Astrocyte (in vitro differentiated cells and primary cell): Measurements from ENCODE around the gene ACYP1. TPM values are rescaled to one million over a fixed set of nuclear protein-coding genes. Genes with fewer than 3 reads are reported as not detected.

Source experiments
- DNase-seq: peaks from one replicate; pipeline ENCODE4 v3.0.0-alpha.2; 2010; ENCODE audit warnings: low read depth
- FAIRE-seq: peaks from 2 replicates; lab custom pipeline; 2011; peaks lifted over from hg19 to GRCh38; lab: Jason Lieb, UNC
- H2AFZ ChIP-seq: 2 replicates; pipeline ENCODE4 v1.6.0; 2012; ENCODE audit warnings: low read depth, low read length, inconsistent platforms
- H3K27ac ChIP-seq: 2 replicates; pipeline ENCODE4 v1.5.1; 2011; ENCODE audit warnings: low read depth, low read length, inconsistent platforms
- H3K27me3 ChIP-seq: 2 replicates; pipeline ENCODE4 v1.6.0; 2011; ENCODE audit warnings: low read length, inconsistent platforms; ENCODE audit not compliant: insufficient read depth
- H3K36me3 ChIP-seq: 2 replicates; pipeline ENCODE4 v1.5.1; 2011; ENCODE audit warnings: low read length, inconsistent platforms; ENCODE audit not compliant: insufficient read depth
- H3K4me1 ChIP-seq: 2 replicates; pipeline ENCODE4 v1.5.1; 2011; ENCODE audit warnings: low read length, inconsistent platforms; ENCODE audit not compliant: insufficient read depth
- H3K4me2 ChIP-seq: 2 replicates; pipeline ENCODE4 v1.6.0; 2012; ENCODE audit warnings: low read length, inconsistent platforms
- H3K4me3 ChIP-seq: 2 replicates; pipeline ENCODE4 v1.5.1; 2011; ENCODE audit warnings: low read depth, mild to moderate bottlenecking, low read length, inconsistent platforms; ENCODE audit not compliant: insufficient read depth
- H3K79me2 ChIP-seq: 2 replicates; pipeline ENCODE4 v1.6.0; 2012; ENCODE audit warnings: mild to moderate bottlenecking, low read length, inconsistent platforms; ENCODE audit not compliant: insufficient read depth
- H3K9ac ChIP-seq: 2 replicates; pipeline ENCODE4 v1.6.0; 2012; ENCODE audit warnings: mild to moderate bottlenecking, low read length, inconsistent platforms
- H3K9me3 ChIP-seq: 2 replicates; pipeline ENCODE4 v1.5.1; 2012; ENCODE audit warnings: low read depth, mild to moderate bottlenecking, low read length, inconsistent platforms; ENCODE audit not compliant: insufficient read depth
- H4K20me1 ChIP-seq: 2 replicates; pipeline ENCODE4 v1.6.0; 2012; ENCODE audit warnings: low read length, inconsistent platforms; ENCODE audit not compliant: insufficient read depth
- H3K27ac Mint-ChIP-seq: one replicate; pipeline ENCODE4 v1.8.0; 2021; ENCODE audit warnings: mild to moderate bottlenecking, mixed read lengths; ENCODE audit not compliant: unreplicated experiment
- H3K27me3 Mint-ChIP-seq: one replicate; pipeline ENCODE4 v1.8.0; 2021; ENCODE audit warnings: low read depth, mixed read lengths; ENCODE audit not compliant: unreplicated experiment
- H3K36me3 Mint-ChIP-seq: one replicate; pipeline ENCODE4 v1.8.0; 2021; ENCODE audit warnings: low read depth, mixed read lengths; ENCODE audit not compliant: unreplicated experiment
- H3K4me1 Mint-ChIP-seq: one replicate; pipeline ENCODE4 v1.8.0; 2021; ENCODE audit warnings: low read depth, mixed read lengths; ENCODE audit not compliant: unreplicated experiment
- H3K4me3 Mint-ChIP-seq: one replicate; pipeline ENCODE4 v1.8.0; 2021; ENCODE audit warnings: mild to moderate bottlenecking, moderate library complexity, mixed read lengths; ENCODE audit not compliant: unreplicated experiment
- H3K9me3 Mint-ChIP-seq: one replicate; pipeline ENCODE4 v1.8.0; 2021; ENCODE audit warnings: mild to moderate bottlenecking, mixed read lengths; ENCODE audit not compliant: unreplicated experiment
- EZH2 ChIP-seq: IDR thresholded peaks from 2 replicates; pipeline ENCODE4 v1.6.1; 2012; ENCODE audit warnings: mild to moderate bottlenecking, low read length, inconsistent platforms; ENCODE audit not compliant: insufficient read depth
- total RNA-seq: library from RNA; stranded (reverse); gene quantifications from 2 replicates; pipeline ENCODE4 v1.2.1, GENCODE V29; 2021
- TF ChIP-seq, protein P1 (sequence below): IDR thresholded peaks from 2 replicates; pipeline ENCODE4 v1.5.1; 2011; ENCODE audit warnings: low read depth, mild to moderate bottlenecking, inconsistent platforms, low read length, moderate library complexity; ENCODE audit not compliant: insufficient read depth

Gene ACYP1
- total RNA-seq, 1 donor from 2014 or later, result 8.9 TPM

- no peaks in the 10 kb centered on the region for H4K20me1 ChIP-seq
- DNase-seq, result no peak
- H3K27ac Mint-ChIP-seq, result no peak overlapping the region
- H3K4me3 ChIP-seq, result no peak overlapping the region
- H3K4me3 Mint-ChIP-seq, result no peak overlapping the region
- H3K27me3 ChIP-seq, result no peaks in the 10 kb centered on the region
- no peak overlapping the region for H3K9ac ChIP-seq
- no peaks in the 10 kb centered on the region for H3K79me2 ChIP-seq
- no peaks in the 10 kb centered on the region for H3K4me1 Mint-ChIP-seq
- H3K27ac ChIP-seq, result no peak overlapping the region
- H3K36me3 Mint-ChIP-seq, result peaks cover 5% of the 10 kb centered on the region
- H3K4me1 ChIP-seq, result no peaks in the 10 kb centered on the region
- TF ChIP-seq EZH2, result no peak
- no peaks in the 10 kb centered on the region for H3K9me3 ChIP-seq
- H2AFZ ChIP-seq, result no peak overlapping the region
- no peak for FAIRE-seq
- peaks cover 2% of the 10 kb centered on the region for H3K27me3 Mint-ChIP-seq
- no peaks in the 10 kb centered on the region for H3K9me3 Mint-ChIP-seq
- H3K4me2 ChIP-seq, result no peak overlapping the region
- no peaks in the 10 kb centered on the region for H3K36me3 ChIP-seq
Measured at GRCh38 chr14:75079521-75079920, 15.7 kb upstream of the ACYP1 start.

DNA sequence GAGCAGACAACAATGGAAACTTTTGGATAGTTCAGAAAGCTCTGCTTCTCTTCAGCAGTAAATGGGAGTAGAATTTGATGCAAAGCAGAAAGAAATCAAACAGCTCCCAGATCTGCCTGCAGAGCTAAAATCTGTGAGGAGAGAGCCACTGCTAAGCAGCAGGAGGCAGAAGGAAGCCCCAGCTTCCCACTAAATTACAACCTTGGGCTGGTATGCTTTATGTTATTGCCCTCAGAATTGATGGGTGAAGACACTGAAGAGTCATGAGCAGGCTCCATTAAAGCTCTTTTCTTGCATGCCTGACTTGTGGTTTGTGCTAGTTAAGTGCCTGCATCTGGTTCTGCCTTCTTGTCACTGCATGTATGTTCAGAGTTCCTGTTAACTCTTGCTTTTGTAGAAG lies 14.0 kb upstream of the ACYP1 start:
- Histone ChIP-seq H2AFZ (no peak overlapping the region), H3K27ac (no peak overlapping the region), H4K20me1 (no peaks in the 10 kb centered on the region), H3K79me2 (no peaks in the 10 kb centered on the region), H3K36me3 (no peaks in the 10 kb centered on the region), H3K4me3 (no peak overlapping the region), H3K27me3 (no peaks in the 10 kb centered on the region), H3K9me3 (no peaks in the 10 kb centered on the region), H3K4me1 (no peaks in the 10 kb centered on the region), H3K4me2 (no peak overlapping the region), H3K9ac (no peak overlapping the region)
- no peak overlapping the region for H3K4me3 Mint-ChIP-seq
- H3K9me3 Mint-ChIP-seq, result no peaks in the 10 kb centered on the region
- no peaks in the 10 kb centered on the region for H3K36me3 Mint-ChIP-seq
- DNase-seq (no peak), FAIRE-seq (no peak)
- TF ChIP-seq EZH2, result no peak
- TF ChIP-seq, protein P1, sequence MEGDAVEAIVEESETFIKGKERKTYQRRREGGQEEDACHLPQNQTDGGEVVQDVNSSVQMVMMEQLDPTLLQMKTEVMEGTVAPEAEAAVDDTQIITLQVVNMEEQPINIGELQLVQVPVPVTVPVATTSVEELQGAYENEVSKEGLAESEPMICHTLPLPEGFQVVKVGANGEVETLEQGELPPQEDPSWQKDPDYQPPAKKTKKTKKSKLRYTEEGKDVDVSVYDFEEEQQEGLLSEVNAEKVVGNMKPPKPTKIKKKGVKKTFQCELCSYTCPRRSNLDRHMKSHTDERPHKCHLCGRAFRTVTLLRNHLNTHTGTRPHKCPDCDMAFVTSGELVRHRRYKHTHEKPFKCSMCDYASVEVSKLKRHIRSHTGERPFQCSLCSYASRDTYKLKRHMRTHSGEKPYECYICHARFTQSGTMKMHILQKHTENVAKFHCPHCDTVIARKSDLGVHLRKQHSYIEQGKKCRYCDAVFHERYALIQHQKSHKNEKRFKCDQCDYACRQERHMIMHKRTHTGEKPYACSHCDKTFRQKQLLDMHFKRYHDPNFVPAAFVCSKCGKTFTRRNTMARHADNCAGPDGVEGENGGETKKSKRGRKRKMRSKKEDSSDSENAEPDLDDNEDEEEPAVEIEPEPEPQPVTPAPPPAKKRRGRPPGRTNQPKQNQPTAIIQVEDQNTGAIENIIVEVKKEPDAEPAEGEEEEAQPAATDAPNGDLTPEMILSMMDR, result no peak
- peaks cover 2% of the 10 kb centered on the region for H3K27me3 Mint-ChIP-seq
- no peaks in the 10 kb centered on the region for H3K4me1 Mint-ChIP-seq
- no peak overlapping the region for H3K27ac Mint-ChIP-seq

DNA sequence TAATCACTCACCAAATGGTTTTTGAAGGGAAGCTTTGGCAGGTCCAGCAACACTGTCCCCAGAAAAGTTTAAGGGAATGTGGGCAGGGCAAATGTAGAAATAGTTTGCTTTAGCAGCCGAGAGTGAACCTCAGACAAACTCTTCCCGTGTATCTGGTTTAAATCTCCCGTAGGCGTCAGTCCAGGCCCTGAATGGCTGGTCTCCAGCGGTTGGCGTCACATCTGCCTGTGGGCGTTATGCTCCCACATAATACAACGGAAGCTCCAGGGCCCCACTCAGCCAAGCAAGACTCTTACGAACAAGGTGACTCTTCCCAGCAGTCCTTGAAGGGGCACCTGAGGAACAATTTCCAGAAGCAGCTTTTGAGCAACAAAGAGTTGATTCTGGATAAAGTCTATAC lies 6.6 kb upstream of the ACYP1 start:
- no peak overlapping the region for H3K27ac Mint-ChIP-seq
- DNase-seq (no peak), FAIRE-seq (no peak)
- Histone ChIP-seq H3K79me2 (no peaks in the 10 kb centered on the region), H2AFZ (no peak overlapping the region), H3K36me3 (no peaks in the 10 kb centered on the region), H3K9me3 (no peaks in the 10 kb centered on the region), H3K27ac (no peak overlapping the region), H3K27me3 (no peaks in the 10 kb centered on the region), H3K4me3 (no peak overlapping the region), H3K4me1 (peaks cover 10% of the 10 kb centered on the region), H3K9ac (no peak overlapping the region), H3K4me2 (no peak overlapping the region), H4K20me1 (no peaks in the 10 kb centered on the region)
- H3K4me1 Mint-ChIP-seq, result no peaks in the 10 kb centered on the region
- H3K27me3 Mint-ChIP-seq, result no peaks in the 10 kb centered on the region
- H3K36me3 Mint-ChIP-seq, result no peaks in the 10 kb centered on the region
- no peak overlapping the region for H3K4me3 Mint-ChIP-seq
- H3K9me3 Mint-ChIP-seq, result no peaks in the 10 kb centered on the region
- no peak for TF ChIP-seq EZH2
- TF ChIP-seq, protein P1, result no peak
